NCI-H510A treated with DMSO at 0.1 percent for 48 hours (cell line): ENCODE measurements around the gene SPPL3.

Experiments
- DNase-seq: peaks from one replicate; lab custom pipeline; 2025; lab: John Stamatoyannopoulos, UW

Gene SPPL3

GRCh38 chr12:120874547-120875245 lies 29.5 kb downstream of the SPPL3 start:
- DNase-seq = no peak

GRCh38 chr12:120873226-120873625 lies 30.9 kb downstream of the SPPL3 start:
- DNase-seq = no peak

- no peak for DNase-seq
Measured at GRCh38 chr12:120872487-120872886, 31.7 kb downstream of the SPPL3 start.

- no peak for DNase-seq
Measured at GRCh38 chr12:120870415-120870814, 33.7 kb downstream of the SPPL3 start.

- no peak for DNase-seq
Measured at GRCh38 chr12:120869376-120869775, 34.8 kb downstream of the SPPL3 start.

GRCh38 chr12:120866108-120866507 lies 38.0 kb downstream of the SPPL3 start:
- no peak for DNase-seq

GRCh38 chr12:120865098-120865497 lies 39.1 kb downstream of the SPPL3 start:
- DNase-seq = no peak

- no peak for DNase-seq
Measured at GRCh38 chr12:120862664-120863063, 41.5 kb downstream of the SPPL3 start.

- no peak for DNase-seq
Measured at GRCh38 chr12:120861074-120861795, 42.9 kb downstream of the SPPL3 start.

GRCh38 chr12:120858306-120859088 lies 45.7 kb downstream of the SPPL3 start:
- no peak for DNase-seq

GRCh38 chr12:120856980-120857379 lies 47.2 kb downstream of the SPPL3 start:
- no peak for DNase-seq

- DNase-seq = no peak
Measured at GRCh38 chr12:120855823-120856588, 48.2 kb downstream of the SPPL3 start.

- no peak for DNase-seq
Measured at GRCh38 chr12:120854804-120855203, 49.4 kb downstream of the SPPL3 start.

GRCh38 chr12:120853188-120853587 lies 51.0 kb downstream of the SPPL3 start:
- DNase-seq = no peak

GRCh38 chr12:120851944-120852343 lies 52.2 kb downstream of the SPPL3 start:
- DNase-seq = no peak

- no peak for DNase-seq
Measured at GRCh38 chr12:120851444-120851843, 52.7 kb downstream of the SPPL3 start.

GRCh38 chr12:120849765-120850164 lies 54.4 kb downstream of the SPPL3 start:
- DNase-seq = no peak

- DNase-seq = no peak
Measured at GRCh38 chr12:120847814-120848213, 56.3 kb downstream of the SPPL3 start.

- no peak for DNase-seq
Measured at GRCh38 chr12:120847392-120847791, 56.8 kb downstream of the SPPL3 start.

GRCh38 chr12:120846721-120847120 lies 57.4 kb downstream of the SPPL3 start:
- DNase-seq = no peak

- DNase-seq = no peak
Measured at GRCh38 chr12:120845696-120846095, 58.5 kb downstream of the SPPL3 start.
